Ishikawa (cell line): ENCODE measurements around the gene ALPI.

Experiments
- CREB1 ChIP-seq: IDR thresholded peaks from 2 replicates; pipeline ENCODE4 v1.6.1; 2012; ENCODE audit warnings: low read depth
- EGR1 ChIP-seq: IDR thresholded peaks from 2 replicates; pipeline ENCODE4 v1.6.1; 2012
- NFIC ChIP-seq: IDR thresholded peaks from 2 replicates; pipeline ENCODE4 v1.6.1; 2012
- TAF1 ChIP-seq: IDR thresholded peaks from 2 replicates; pipeline ENCODE4 v1.6.1; 2012; ENCODE audit warnings: low read depth, mild to moderate bottlenecking
- TEAD4 ChIP-seq: IDR thresholded peaks from 2 replicates; pipeline ENCODE4 v1.6.1; 2012
- TF ChIP-seq, protein P1 (sequence below): IDR thresholded peaks from 2 replicates; pipeline ENCODE4 v1.6.1; 2012
- TF ChIP-seq, protein P2 (sequence below): IDR thresholded peaks from 2 replicates; pipeline ENCODE4 v1.6.1; 2012; ENCODE audit warnings: low read depth, mild to moderate bottlenecking

DNA sequence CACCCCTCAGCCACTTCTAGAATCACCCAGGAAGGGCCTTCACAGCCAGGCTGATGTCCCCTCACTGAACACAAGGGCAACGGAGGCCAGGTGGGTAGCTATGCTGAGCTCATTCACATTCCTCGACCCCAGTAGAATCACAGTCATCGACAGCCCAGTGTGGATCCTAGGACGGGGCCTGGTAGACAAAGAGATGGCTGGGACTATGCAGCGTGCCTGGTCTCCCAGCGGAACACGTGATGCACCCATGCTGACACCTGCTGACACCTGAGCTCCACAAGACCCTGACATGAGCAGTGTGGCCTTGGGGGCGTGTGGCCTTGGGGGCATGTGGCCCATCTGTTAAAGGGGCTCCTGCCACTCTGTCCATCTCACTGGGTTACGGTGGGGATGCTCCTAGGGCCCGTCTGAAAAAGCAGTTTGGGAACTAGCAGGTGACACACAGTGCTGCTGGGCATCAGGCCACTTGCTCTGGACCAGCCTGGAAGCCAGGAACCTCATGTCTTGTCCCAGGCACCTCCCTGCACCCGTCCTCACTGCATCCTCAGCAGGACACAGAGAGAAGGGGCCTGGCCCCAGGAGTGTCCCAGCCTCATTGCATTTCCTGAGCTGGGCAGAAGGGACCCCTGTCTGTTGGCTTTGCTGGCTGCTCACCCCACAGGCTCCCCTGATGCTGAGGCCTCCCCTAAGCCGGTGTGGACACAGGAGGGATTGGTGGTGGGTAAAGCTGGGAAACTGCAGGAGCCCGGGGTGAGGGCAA lies 22.0 kb downstream of the ALPI start:
- no peak for TF ChIP-seq TEAD4
- no peak for TF ChIP-seq EGR1
- no peak for TF ChIP-seq CREB1
- TF ChIP-seq, protein P1, sequence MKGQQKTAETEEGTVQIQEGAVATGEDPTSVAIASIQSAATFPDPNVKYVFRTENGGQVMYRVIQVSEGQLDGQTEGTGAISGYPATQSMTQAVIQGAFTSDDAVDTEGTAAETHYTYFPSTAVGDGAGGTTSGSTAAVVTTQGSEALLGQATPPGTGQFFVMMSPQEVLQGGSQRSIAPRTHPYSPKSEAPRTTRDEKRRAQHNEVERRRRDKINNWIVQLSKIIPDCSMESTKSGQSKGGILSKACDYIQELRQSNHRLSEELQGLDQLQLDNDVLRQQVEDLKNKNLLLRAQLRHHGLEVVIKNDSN, result no peak
- TF ChIP-seq, protein P2, sequence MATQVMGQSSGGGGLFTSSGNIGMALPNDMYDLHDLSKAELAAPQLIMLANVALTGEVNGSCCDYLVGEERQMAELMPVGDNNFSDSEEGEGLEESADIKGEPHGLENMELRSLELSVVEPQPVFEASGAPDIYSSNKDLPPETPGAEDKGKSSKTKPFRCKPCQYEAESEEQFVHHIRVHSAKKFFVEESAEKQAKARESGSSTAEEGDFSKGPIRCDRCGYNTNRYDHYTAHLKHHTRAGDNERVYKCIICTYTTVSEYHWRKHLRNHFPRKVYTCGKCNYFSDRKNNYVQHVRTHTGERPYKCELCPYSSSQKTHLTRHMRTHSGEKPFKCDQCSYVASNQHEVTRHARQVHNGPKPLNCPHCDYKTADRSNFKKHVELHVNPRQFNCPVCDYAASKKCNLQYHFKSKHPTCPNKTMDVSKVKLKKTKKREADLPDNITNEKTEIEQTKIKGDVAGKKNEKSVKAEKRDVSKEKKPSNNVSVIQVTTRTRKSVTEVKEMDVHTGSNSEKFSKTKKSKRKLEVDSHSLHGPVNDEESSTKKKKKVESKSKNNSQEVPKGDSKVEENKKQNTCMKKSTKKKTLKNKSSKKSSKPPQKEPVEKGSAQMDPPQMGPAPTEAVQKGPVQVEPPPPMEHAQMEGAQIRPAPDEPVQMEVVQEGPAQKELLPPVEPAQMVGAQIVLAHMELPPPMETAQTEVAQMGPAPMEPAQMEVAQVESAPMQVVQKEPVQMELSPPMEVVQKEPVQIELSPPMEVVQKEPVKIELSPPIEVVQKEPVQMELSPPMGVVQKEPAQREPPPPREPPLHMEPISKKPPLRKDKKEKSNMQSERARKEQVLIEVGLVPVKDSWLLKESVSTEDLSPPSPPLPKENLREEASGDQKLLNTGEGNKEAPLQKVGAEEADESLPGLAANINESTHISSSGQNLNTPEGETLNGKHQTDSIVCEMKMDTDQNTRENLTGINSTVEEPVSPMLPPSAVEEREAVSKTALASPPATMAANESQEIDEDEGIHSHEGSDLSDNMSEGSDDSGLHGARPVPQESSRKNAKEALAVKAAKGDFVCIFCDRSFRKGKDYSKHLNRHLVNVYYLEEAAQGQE, result no peak
- TF ChIP-seq NFIC, result no peak
- TF ChIP-seq TAF1, result no peak
